ENCODE data around the gene PLA2G2D. TPM values are rescaled to one million over a fixed set of nuclear protein-coding genes. Genes with fewer than 3 reads are reported as not detected.
A peak's percentile ranks its signal among the peaks of the same experiment; 100 is the strongest.

PLA2G2D gene
- total and polyA plus RNA-seq, 2 of the 8 experiments (the other 6 are each of a cell fraction or from before 2014, with no cell fraction given) = not detected

GRCh38 chr1:20081353-20081810, 38.0 kb downstream of the PLA2G2D start:
- DNase-seq (ENCODE audit: low read depth in 1 of 2, low spot score in 2 of 2) (no peak), FAIRE-seq (no peak)
- H3K4ac ChIP-seq (replicated peaks; ENCODE audit: insufficient read length, low read depth, low read length) = no peak overlapping the region
- H2BK120ac ChIP-seq (replicated peaks; ENCODE audit: low read depth, low read length) = no peak overlapping the region
- H2AK5ac ChIP-seq (ENCODE audit: low read depth, low read length) = no peak overlapping the region
- H4K91ac ChIP-seq (replicated peaks; ENCODE audit: insufficient read length, low read length) = peak overlapping the region; percentile 22
- POLR2A ChIA-PET (ENCODE audit: partially characterized antibody) = no interaction called here
- no peak overlapping the region for H4K5ac ChIP-seq (ENCODE audit: insufficient read length, low read depth, low read length)
- H3K23ac ChIP-seq (ENCODE audit: insufficient read length) = no peak overlapping the region
- H3K79me2 ChIP-seq (ENCODE audit: control insufficient read depth in 1 of 2, insufficient read depth in 2 of 2, low read length in 2 of 2) = no peaks in the 10 kb centered on the region
- H3K23me2 ChIP-seq (ENCODE audit: low read depth, low read length) = no peaks in the 10 kb centered on the region
- no peak overlapping the region for H3K4me3 ChIP-seq (ENCODE audit: extremely low read depth in 1 of 4, insufficient read depth in 2 of 4, low read depth in 3 of 4, low read length in 4 of 4)
- H2BK12ac ChIP-seq (ENCODE audit: low read depth, low read length) = no peak overlapping the region
- H4K20me1 ChIP-seq (replicated peaks in 1 of 2; ENCODE audit: control insufficient read depth in 1 of 2, insufficient read depth in 2 of 2, low read length in 2 of 2) = no peaks in the 10 kb centered on the region
- H3K18ac ChIP-seq (ENCODE audit: extremely low read depth, low read length) = no peak overlapping the region
- H3K4me1 ChIP-seq (replicated peaks in 1 of 4; ENCODE audit: control insufficient read depth in 3 of 4, insufficient read depth in 4 of 4, low read length in 3 of 4) = no peaks in the 10 kb centered on the region; a peak in 1 of 7 replicates
- no peak overlapping the region for H3K9ac ChIP-seq (replicated peaks in 1 of 4; ENCODE audit: extremely low read depth in 1 of 4, low read depth in 3 of 4, low read length in 3 of 4)
- CTCF ChIA-PET (ENCODE audit: partially characterized antibody) = interaction anchor here (1.0 to 1.6 kb wide), 2 partner anchors 15 to 84 kb away, joined by 3 read pairs; no protein-coding TSS in a partner anchor
- no peak overlapping the region for H3K27ac ChIP-seq (ENCODE audit: low read depth, low read length)
- H2BK5ac ChIP-seq (ENCODE audit: low read depth, low read length) = no peak overlapping the region
- H3K14ac ChIP-seq (ENCODE audit: insufficient read length) = no peak overlapping the region
- H3K79me1 ChIP-seq (ENCODE audit: low read depth, low read length) = no peaks in the 10 kb centered on the region
- H3K36me3 ChIP-seq (ENCODE audit: control insufficient read depth in 2 of 4, insufficient read depth in 4 of 4, low read length in 3 of 4) = no peaks in the 10 kb centered on the region
- no peaks in the 10 kb centered on the region for H3K27me3 ChIP-seq (replicated peaks in 1 of 4; ENCODE audit: control insufficient read depth in 3 of 4, extremely low read depth in 1 of 4, insufficient read depth in 3 of 4, low read length in 3 of 4)
- no peaks in the 10 kb centered on the region for H3K9me3 ChIP-seq (ENCODE audit: insufficient read depth in 2 of 2, low read depth in 1 of 2, low read length in 1 of 2)
- H2AFZ ChIP-seq (ENCODE audit: low read length) = no peak overlapping the region; the same call in 1 of the 2 replicates
- H3K56ac ChIP-seq (replicated peaks; ENCODE audit: insufficient read length, low read depth, low read length) = no peak overlapping the region
- H2BK20ac ChIP-seq (ENCODE audit: low read length) = no peak overlapping the region
- WGBS, 2 experiments (ENCODE audit: extremely low coverage in 1 of 2, insufficient coverage in 1 of 2, insufficient read length in 1 of 2, insufficient replicate concordance in 2 of 2, low coverage in 1 of 2, low lambda C conversion rate in 2 of 2, missing lambda C conversion rate in 1 of 2) = 88% methylated on average over 8 of the region's 8 CpGs; no CpG with 5 or more reads in 1 of the 2 experiments
- no peak overlapping the region for H3K4me2 ChIP-seq (ENCODE audit: insufficient read depth in 1 of 2, low read depth in 2 of 2, low read length in 2 of 2)
- H4K8ac ChIP-seq (ENCODE audit: extremely low read depth, insufficient read depth, low read length) = no peak overlapping the region; the same call in 1 of the 2 replicates
- no peak overlapping the region for H2BK15ac ChIP-seq (ENCODE audit: low read length)
- TF ChIP-seq USF2 (IDR thresholded peaks at IDR 0.05; ENCODE audit: low read length) (no peak), KDM5A (IDR thresholded peaks at IDR 0.05; ENCODE audit: low read length) (no peak), CTBP2 (IDR thresholded peaks at IDR 0.05; ENCODE audit: borderline replicate concordance, insufficient read depth, insufficient read length, low read length) (no peak), MAX (IDR thresholded peaks at IDR 0.05) (no peak), PHF8 (conservative IDR thresholded peaks at IDR 0.05; ENCODE audit: low read depth, low read length) (no peak), JUN (IDR thresholded peaks at IDR 0.05; ENCODE audit: low read depth, low read length) (no peak), JUND (IDR thresholded peaks at IDR 0.05; ENCODE audit: low read length) (no peak), TAF1 (IDR thresholded peaks at IDR 0.05; ENCODE audit: low read depth, low read length) (no peak), BACH1 (IDR thresholded peaks at IDR 0.05; ENCODE audit: low read length) (no peak), NANOG (IDR thresholded peaks at IDR 0.05; ENCODE audit: insufficient read depth, low read depth, low read length, poor library complexity, severe bottlenecking) (no peak), RXRA (IDR thresholded peaks at IDR 0.05; ENCODE audit: insufficient read depth, low read depth, low read length) (no peak)
- TF ChIP-seq, protein P1, sequence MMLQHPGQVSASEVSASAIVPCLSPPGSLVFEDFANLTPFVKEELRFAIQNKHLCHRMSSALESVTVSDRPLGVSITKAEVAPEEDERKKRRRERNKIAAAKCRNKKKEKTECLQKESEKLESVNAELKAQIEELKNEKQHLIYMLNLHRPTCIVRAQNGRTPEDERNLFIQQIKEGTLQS (IDR thresholded peaks at IDR 0.05; ENCODE audit: insufficient read depth, low read depth, low read length) = no peak
